Motor neuron (in vitro differentiated cells): ENCODE results near the gene UMODL1. TPM values are rescaled to one million over a fixed set of nuclear protein-coding genes. Genes with fewer than 3 reads are reported as not detected.

Experiments
- ATAC-seq, 8 experiments: fragments of 200-7000 bp; cut with Tn5 transposase; replicated peaks in 6 of 8; 2 replicates each; pipeline ENCODE4 v1.8.0; 2021; ENCODE audit warnings: mild to moderate bottlenecking in 8 of 8, moderate library complexity in 8 of 8
- H3K27ac ChIP-seq, 2 donors: fragments of 250-450 bp; sonication (Bioruptor Pico); 2 replicates each; pipeline ENCODE4 v1.9.0; 2021; ENCODE audit warnings: antibody characterized with exemption in 2 of 2, mild to moderate bottlenecking in 2 of 2, moderate library complexity in 1 of 2
- H3K4me1 ChIP-seq, 2 donors: fragments of 250-450 bp; sonication (Bioruptor Pico); replicated peaks in 1 of 2; 2 replicates each; pipeline ENCODE4 v1.6.1; 2021; ENCODE audit warnings: antibody characterized with exemption in 2 of 2, mild to moderate bottlenecking in 2 of 2, moderate library complexity in 1 of 2
- H3K4me3 ChIP-seq, 5 donors: fragments of 250-450 bp; sonication (Bioruptor Pico); 2 replicates each; pipeline ENCODE4 v1.9.0; 2021; ENCODE audit warnings: antibody characterized with exemption in 5 of 5, mild to moderate bottlenecking in 5 of 5, moderate library complexity in 4 of 5
- WGBS, 10 experiments: fragments of 450-650 bp; shearing (Covaris generic); methylation state at CpG; one replicate each; pipeline ENCODE4 v1.0.0; 2022; 5-methylcytosine and 5-hydroxymethylcytosine counted together
- in situ Hi-C, 9 experiments: fragments of 400-800 bp; cut with MboI; loops; one replicate each; pipeline ENCODE4 v1.15.0; 2021; ENCODE audit warnings: low sequenced_read_pairs in 9 of 9, low pct_unique_long_range_greater_than_20kb in 2 of 9; ENCODE audit not compliant: unreplicated experiment in 9 of 9
- total RNA-seq, 8 experiments: library from RNA; unstranded; fragments of 300-600 nt; gene quantifications; 2 replicates each; pipeline versions ENCODE4 v1.2.3 to v1.2.4, GENCODE V29; 2022

The UMODL1 gene
- total RNA-seq, 8 experiments from 2014 or later = 0.09 to 0.95 (median 0.31) TPM; not detected in 1

DNA sequence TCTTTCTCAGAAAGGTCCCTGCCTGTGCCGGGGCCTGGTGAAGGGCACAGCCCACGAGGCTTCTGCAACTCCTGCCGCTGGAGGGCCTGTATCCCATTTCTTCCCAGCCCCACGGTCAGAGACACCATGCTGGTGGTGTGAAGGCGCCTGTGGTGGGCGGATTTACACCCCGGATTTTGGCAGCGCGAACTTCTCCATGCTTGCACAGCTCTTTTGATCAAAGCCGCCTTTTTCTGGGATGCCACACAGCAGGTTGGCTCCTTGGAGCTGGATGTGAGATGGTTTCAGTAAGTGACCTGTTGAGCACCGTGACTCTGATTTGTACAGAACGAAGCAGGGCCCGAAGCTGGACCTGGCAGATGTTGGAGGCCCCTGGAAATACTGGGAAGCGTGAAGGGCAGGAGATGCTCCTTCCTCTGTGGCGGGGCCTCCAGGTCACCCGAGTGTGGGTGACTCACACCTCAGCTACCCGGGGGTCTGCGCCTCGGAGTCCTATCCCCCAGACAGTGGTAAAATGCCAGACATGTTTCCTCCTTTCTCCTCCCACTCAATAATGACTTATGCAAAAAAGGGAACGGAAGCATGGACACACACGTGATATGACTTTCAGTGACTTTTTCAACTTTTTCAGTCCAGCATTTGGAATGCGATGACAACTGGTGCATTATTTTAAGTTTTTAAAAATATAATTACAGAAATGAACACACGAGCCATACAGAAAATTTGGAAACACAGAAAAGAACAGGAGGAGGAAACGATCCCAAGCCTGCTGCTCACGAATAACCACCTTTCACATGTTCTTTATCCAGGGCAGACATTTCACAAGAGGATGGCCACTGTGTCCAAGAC lies 9.0 kb downstream of the UMODL1 start:
- no peak overlapping the region for H3K27ac ChIP-seq
- no peak overlapping the region for H3K4me3 ChIP-seq
- in situ Hi-C loops = no loop called here
- H3K4me1 ChIP-seq = peaks cover 7 to 19% of the 10 kb centered on the region in 2 donors
- ATAC-seq = peak in 4 of 8 experiments; percentile 12 to 46 (median 30)
- 19 to 100% (median 86%) methylated on average over 1 to 19 of the region's 25 CpGs for WGBS, 10 experiments

DNA sequence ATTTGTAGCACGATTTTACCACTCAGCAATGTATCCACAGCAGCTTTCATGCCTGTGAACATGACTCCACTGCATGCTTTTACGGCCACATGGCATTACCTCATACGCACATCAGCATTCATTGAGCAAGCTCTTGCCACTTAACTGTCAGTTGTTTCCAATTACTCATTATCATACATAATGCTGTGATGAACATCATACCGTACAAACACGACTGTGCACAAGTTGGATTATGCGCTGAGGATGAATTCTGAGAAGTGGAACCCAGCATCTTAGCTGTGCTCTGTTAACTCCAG lies 9.6 kb downstream of the UMODL1 start:
- Histone ChIP-seq H3K4me3 (no peak overlapping the region), H3K27ac (no peak overlapping the region), H3K4me1 (peaks cover 7 to 19% of the 10 kb centered on the region in 2 donors)
- 4 to 100% (median 71%) methylated on average over 2 to 6 of the region's 6 CpGs; no CpG with 5 or more reads in 2 of the 10 experiments for WGBS, 10 experiments
- in situ Hi-C loops = no loop called here
- ATAC-seq = peak; percentile 62 to 99 (median 80)

DNA sequence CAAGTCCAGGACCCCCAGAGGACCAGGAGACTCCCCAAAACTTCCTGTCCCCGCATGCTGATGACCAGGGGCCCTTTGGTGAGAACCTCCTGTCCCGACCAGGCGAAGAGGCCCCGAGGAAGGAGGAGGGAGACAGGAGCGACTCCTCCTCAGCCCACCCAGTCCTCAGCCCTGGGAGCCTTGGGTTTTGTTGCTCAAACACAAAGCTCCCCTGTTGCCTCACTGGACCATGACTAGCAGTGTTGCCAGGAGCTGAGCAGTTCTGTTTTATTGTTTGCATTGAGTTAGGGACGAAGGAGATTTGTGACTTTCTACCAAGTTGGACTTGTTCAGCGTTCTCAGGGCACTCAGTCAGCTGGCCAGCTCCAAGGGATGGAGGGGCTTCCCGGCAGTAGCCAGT lies 10.0 kb downstream of the UMODL1 start:
- H3K4me1 ChIP-seq = peaks cover 7 to 19% of the 10 kb centered on the region in 2 donors
- H3K27ac ChIP-seq = no peak overlapping the region
- ATAC-seq = peak; percentile 8 to 82 (median 60)
- H3K4me3 ChIP-seq = no peak overlapping the region
- WGBS, 10 experiments = 20 to 100% (median 52%) methylated on average over 1 to 8 of the region's 8 CpGs; no CpG with 5 or more reads in 1 of the 10 experiments
- in situ Hi-C loops = no loop called here

DNA sequence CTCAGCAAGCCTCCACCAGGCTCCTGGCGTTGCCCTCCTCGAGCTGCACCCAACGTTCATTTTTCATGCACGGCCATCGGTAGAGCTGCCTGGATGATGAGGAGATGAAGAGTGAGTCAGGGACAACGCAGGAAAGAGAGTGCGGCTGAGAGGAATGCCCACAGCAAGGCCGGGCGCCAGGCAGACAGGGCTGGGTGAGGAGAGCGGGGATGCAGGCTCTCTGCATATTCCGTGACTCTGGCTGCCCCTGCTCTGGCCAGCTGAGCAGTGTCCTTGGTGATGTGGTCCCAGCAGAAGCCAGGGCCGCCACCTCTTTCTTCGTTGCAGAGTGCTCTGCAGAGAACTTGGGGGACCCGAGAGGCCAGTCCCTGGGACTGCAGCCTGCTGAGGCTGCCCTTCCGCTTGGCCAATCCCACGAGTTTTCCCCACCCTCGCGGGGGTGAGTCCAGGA lies 10.8 kb downstream of the UMODL1 start:
- ATAC-seq = peak in 5 of 8 experiments; percentile 12 to 30 (median 21)
- Histone ChIP-seq H3K4me3 (no peak overlapping the region), H3K27ac (no peak overlapping the region), H3K4me1 (peaks cover 7 to 19% of the 10 kb centered on the region in 2 donors)
- in situ Hi-C loops = no loop called here
- 60 to 100% (median 80%) methylated on average over 1 to 11 of the region's 18 CpGs; no CpG with 5 or more reads in 1 of the 10 experiments for WGBS, 10 experiments

DNA sequence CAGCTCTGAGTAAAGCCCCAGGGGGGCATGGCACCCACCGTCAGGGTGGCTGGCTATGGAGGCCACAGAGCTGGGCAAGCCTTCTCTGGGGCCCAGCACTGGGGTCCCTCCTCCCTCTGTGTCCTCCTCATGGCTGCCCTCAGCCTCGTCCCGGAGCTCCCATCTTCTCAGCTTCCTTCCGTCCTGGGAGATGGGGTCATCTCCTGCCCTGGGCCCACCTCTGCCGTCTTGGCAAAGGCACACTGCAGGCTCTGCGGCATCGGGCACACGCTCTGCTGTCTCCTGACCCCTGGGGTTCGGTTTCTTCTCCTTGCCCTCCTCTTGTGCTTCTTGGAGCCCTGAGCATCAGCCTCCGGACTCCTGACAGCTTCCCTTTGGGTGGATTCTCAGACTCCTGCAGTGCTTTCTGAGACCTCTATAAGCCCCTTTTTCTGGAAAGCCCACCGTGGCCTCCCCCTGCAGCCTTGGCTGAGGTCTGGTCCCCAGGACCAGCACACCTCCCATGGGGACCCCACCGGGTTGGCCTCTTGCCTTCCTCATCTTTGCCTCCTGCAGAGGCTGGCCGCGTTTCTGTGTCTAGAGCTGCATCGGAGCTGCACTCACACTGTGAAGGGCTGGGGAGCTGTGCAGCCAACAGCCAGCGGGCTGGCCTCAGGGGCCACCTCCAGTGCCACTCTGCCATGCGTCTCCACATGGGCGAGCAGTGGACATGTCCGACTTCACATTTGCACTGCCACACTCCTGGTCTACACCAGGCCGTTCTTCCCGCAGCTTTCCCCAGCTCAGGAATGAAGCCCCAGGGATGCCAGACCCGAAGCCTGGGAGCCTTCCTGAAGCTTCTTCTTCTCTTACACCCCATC lies 11.6 kb downstream of the UMODL1 start:
- WGBS, 10 experiments = 60 to 100% (median 92%) methylated on average over 1 to 8 of the region's 22 CpGs; no CpG with 5 or more reads in 3 of the 10 experiments
- no peak for ATAC-seq
- no peak overlapping the region for H3K4me3 ChIP-seq
- H3K27ac ChIP-seq = no peak overlapping the region
- in situ Hi-C loops = no loop called here
- peaks cover 7 to 19% of the 10 kb centered on the region in 2 donors for H3K4me1 ChIP-seq

DNA sequence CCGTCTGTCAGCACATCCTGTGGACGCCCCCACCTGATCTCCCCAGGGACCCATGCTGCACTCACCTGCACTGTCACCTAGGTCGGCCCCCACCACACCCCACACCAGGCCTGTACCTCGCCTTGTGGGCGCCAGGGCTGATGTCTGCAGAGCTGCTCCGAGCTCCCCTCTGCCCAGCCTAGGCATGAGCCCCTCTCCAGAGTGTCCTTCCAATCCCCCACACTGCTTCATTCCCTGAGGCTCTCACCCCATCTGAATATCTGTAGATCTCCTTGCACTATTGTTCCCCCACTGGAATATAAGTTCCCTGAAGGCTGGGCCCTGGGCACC lies 12.2 kb downstream of the UMODL1 start:
- 70 to 83% methylated on average over 2 of the region's 6 CpGs; no CpG with 5 or more reads in 8 of the 10 experiments for WGBS, 10 experiments
- no peak overlapping the region for H3K4me3 ChIP-seq
- no peak for ATAC-seq
- no peak overlapping the region for H3K27ac ChIP-seq
- in situ Hi-C loops = no loop called here
- H3K4me1 ChIP-seq = peaks cover 7 to 19% of the 10 kb centered on the region in 2 donors

DNA sequence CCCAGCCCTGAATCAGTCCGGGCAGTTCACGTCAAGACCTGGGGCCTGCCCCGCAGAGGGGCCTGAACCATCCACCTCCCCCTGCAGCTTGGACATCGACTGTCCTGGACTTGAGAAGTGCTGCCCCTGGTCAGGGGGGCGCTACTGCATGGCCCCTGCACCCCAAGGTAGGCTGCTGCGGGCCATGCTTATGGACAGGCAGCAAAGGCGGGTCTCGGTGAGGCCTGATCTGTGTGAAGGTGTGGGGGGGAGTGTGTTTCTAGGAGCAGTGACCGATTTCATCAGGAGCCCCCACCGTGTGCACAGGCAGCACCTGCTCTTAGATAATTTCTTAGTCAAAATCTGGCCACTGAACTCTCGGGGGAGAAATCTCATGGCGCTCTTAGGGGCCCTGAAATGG lies 13.0 kb downstream of the UMODL1 start:
- whole genome bisulfite sequencing, 10 experiments = 60 to 100% (median 93%) methylated on average over 1 to 6 of the region's 12 CpGs; no CpG with 5 or more reads in 6 of the 10 experiments
- no peak for ATAC-seq
- in situ Hi-C loops = no loop called here
- Histone ChIP-seq H3K4me1 (peaks cover 7 to 19% of the 10 kb centered on the region in 2 donors), H3K27ac (no peak overlapping the region), H3K4me3 (no peak overlapping the region)

DNA sequence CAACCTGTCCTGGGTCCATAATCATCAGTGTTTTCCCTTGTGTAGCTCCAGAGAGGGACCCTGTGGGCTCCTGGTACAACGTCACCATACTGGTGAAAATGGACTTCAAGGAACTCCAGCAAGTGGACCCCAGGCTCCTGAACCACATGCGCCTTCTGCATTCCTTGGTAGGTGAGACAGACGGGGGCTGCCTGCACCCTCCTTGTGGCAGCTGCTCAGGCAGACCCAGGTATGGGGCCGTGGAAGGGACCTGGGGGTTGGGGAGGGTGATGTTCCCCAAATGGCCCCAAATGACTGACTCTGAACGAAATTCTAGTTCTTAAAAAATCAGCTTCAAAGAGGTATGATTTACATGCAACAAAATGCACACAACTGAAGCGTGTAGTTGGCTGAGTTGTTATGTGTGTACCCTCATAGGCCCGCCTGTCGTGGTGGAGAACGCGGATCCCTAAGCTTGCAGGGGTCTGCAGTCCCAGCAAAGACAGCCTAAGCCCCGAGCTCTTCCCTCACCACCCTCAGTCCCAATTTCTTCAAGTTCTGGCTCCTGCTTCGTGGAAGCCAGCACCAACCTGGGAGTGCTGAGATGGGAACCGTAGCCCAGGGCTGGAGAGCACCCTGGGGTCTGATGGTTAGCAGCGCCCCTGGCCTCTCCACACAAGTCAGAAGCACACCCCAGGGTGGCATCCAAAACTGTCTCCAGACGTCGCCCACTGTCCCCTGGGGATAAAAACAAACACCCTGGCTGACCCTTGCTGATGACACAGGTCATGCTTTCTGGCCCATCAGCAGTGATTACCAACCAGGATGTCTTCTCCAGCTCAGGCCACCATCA lies 14.3 kb downstream of the UMODL1 start:
- Histone ChIP-seq H3K4me1 (peaks cover 7 to 18% of the 10 kb centered on the region in 2 donors), H3K27ac (no peak overlapping the region), H3K4me3 (no peak overlapping the region)
- ATAC-seq = no peak
- 89 to 94% (median 89%) methylated on average over 3 to 10 of the region's 16 CpGs; no CpG with 5 or more reads in 7 of the 10 experiments for WGBS, 10 experiments
- in situ Hi-C loops = no loop called here

DNA sequence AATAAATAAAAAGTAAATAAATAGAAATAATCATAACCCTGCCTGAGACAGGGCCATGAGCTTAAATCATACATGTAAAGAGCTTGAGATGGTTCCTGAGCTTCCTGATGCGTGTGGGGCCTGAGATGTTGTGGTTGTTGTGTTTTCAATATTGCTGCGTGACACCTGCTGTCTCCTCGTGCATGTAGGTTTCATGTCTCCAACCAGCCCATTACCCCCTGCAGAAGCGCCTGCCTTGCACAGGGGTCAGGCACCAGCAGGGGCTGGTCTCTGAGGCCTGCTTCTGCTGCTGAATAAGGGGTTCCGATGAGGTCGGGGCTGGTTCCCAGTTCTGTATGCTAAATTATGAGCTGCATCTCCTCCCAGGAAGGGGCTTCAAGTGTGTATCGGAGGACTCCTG lies 15.9 kb downstream of the UMODL1 start:
- 67 to 100% (median 100%) methylated on average over 1 to 3 of the region's 7 CpGs; no CpG with 5 or more reads in 4 of the 10 experiments for WGBS, 10 experiments
- in situ Hi-C loops = no loop called here
- peaks cover 0 to 3% of the 10 kb centered on the region in 2 donors for H3K4me1 ChIP-seq
- H3K4me3 ChIP-seq = no peak overlapping the region
- no peak overlapping the region for H3K27ac ChIP-seq
- no peak for ATAC-seq

DNA sequence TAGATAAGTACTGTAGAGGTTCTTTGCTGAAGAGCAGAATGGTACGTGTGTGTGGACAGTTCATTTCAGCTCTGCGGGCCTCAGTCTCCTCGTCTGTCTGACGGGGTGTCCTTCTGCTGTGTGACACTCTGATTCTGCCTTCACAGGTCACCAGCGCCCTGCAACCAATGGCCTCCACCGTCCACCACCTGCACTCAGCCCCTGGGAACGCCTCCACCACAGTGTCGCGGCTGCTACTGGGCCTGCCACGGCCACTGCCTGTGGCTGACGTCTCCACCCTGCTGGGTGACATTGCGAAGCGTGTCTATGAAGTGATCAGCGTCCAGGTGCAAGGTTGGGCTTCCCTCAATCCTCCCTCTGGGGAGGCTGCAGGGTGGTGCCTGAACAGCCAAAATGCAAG lies 17.0 kb downstream of the UMODL1 start:
- Histone ChIP-seq H3K4me3 (no peak overlapping the region), H3K4me1 (no peaks in the 10 kb centered on the region), H3K27ac (no peak overlapping the region)
- no peak for ATAC-seq
- WGBS, 10 experiments = 60 to 100% (median 86%) methylated on average over 1 to 9 of the region's 14 CpGs; no CpG with 5 or more reads in 3 of the 10 experiments
- in situ Hi-C loops = no loop called here

DNA sequence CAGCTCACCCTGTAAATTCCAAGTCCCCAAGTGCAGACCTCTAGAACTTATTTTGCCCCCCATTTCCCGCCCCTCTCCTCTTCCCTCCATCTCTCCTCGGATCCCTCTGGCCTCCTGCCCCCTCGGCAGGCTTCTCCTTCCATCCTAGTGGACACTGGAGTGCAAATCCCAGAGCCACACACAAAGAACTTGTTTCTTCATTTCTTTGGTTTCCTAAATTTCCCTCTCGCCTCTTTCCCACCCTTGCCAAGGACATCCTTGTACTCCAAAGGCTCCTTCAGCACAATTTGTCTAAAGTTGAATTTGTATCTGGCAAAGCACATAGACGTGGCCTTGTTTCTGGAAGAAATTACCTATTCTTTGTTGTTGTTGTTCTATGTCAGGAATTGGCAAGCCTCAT lies 17.5 kb downstream of the UMODL1 start:
- 67 to 100% (median 76%) methylated on average over 1 to 2 of the region's 5 CpGs; no CpG with 5 or more reads in 4 of the 10 experiments for WGBS, 10 experiments
- no peaks in the 10 kb centered on the region for H3K4me1 ChIP-seq
- H3K27ac ChIP-seq = no peak overlapping the region
- ATAC-seq = no peak
- no peak overlapping the region for H3K4me3 ChIP-seq
- in situ Hi-C loops = no loop called here

DNA sequence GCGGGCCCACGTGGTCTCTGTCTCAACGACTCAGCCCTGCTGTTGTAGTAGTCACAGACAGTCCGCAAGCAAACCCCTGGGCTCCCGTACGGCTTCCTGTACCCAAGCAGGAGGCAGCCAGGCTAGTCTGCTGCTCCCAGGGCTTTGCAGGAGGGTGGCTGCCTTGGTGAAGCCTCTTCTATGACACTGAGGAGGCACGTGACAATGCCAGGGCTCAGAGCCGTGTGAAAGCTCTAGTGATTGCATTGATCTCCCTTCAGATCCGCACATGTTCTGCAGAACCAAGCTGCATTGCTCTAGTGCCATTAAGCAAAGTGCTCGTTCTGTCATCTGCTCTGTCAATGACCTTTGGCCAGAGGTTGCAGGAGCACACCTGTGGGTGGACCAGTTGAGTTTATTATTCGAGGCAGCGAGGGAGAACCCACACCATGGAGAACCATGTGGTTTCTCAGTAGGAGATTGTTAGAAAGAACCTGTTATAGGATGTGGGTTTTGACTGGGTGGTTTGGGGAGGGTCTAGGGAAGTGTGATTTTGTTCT lies 18.0 kb downstream of the UMODL1 start:
- in situ Hi-C loops = no loop called here
- 30 to 100% (median 70%) methylated on average over 1 to 6 of the region's 12 CpGs; no CpG with 5 or more reads in 1 of the 10 experiments for WGBS, 10 experiments
- Histone ChIP-seq H3K27ac (no peak overlapping the region), H3K4me1 (no peaks in the 10 kb centered on the region), H3K4me3 (no peak overlapping the region)
- ATAC-seq = peak in 2 of 8 experiments; percentile 29 to 42
